NT2/D1 (cell line): ENCODE measurements around the gene PLXDC2.
A peak's percentile ranks its signal among the peaks of the same experiment; 100 is the strongest.

ENCODE experiments used
- DNase-seq: peaks from one replicate; pipeline ENCODE4 v3.0.0-alpha.2; 2011; ENCODE audit warnings: low read depth, low spot score
- H3K27me3 ChIP-seq: 2 replicates; pipeline ENCODE4 v1.6.0; 2011; ENCODE audit warnings: mild to moderate bottlenecking; ENCODE audit not compliant: insufficient read length, insufficient read depth
- H3K36me3 ChIP-seq: 2 replicates; pipeline ENCODE4 v1.6.1; 2011; ENCODE audit warnings: mild to moderate bottlenecking, low read length, mixed read lengths; ENCODE audit not compliant: insufficient read depth, insufficient read length
- H3K4me1 ChIP-seq: 2 replicates; pipeline ENCODE4 v1.5.1; 2011; ENCODE audit not compliant: insufficient read depth, insufficient read length
- H3K4me3 ChIP-seq: 2 replicates; pipeline ENCODE4 v1.5.1; 2011; ENCODE audit warnings: low read depth; ENCODE audit not compliant: insufficient read length
- H3K9ac ChIP-seq: 2 replicates; pipeline ENCODE4 v1.6.0; 2011; ENCODE audit warnings: low read depth; ENCODE audit not compliant: insufficient read length
- H3K9me3 ChIP-seq: 2 replicates; pipeline ENCODE4 v1.5.1; 2011; ENCODE audit warnings: mild to moderate bottlenecking, low read length; ENCODE audit not compliant: insufficient read depth
- SUZ12 ChIP-seq: IDR thresholded peaks from 2 replicates; pipeline ENCODE4 v1.6.1; 2011; ENCODE audit not compliant: insufficient read length, insufficient read depth; ENCODE audit errors: extremely low read depth
- YY1 ChIP-seq: IDR thresholded peaks from 2 replicates; pipeline ENCODE4 v1.6.1; 2011; ENCODE audit not compliant: insufficient read length, insufficient read depth
- ZNF274 ChIP-seq: IDR thresholded peaks from 2 replicates; pipeline ENCODE4 v1.6.1; 2011; ENCODE audit warnings: mild to moderate bottlenecking, low read depth, low read length

The PLXDC2 gene

GRCh38 chr10:19815731-19816410 lies 361 bp upstream of the PLXDC2 start:
- Histone ChIP-seq H3K4me3 (peak overlapping the region; percentile 77), H3K36me3 (no peaks in the 10 kb centered on the region), H3K27me3 (peaks cover 34% of the 10 kb centered on the region), H3K9ac (peak overlapping the region; percentile 85), H3K4me1 (no peaks in the 10 kb centered on the region), H3K9me3 (no peaks in the 10 kb centered on the region)
- DNase-seq: no peak
- TF ChIP-seq YY1 (no peak), SUZ12 (no peak), ZNF274 (no peak)

- H3K4me1 ChIP-seq: no peaks in the 10 kb centered on the region
- DNase-seq: no peak
- H3K9ac ChIP-seq: peak overlapping the region; percentile 85
- H3K36me3 ChIP-seq: no peaks in the 10 kb centered on the region
- TF ChIP-seq YY1: no peak
- TF ChIP-seq ZNF274: no peak
- no peak for TF ChIP-seq SUZ12
- H3K4me3 ChIP-seq: peak overlapping the region; percentile 77
- H3K27me3 ChIP-seq: peaks cover 34% of the 10 kb centered on the region
- H3K9me3 ChIP-seq: no peaks in the 10 kb centered on the region
Measured at GRCh38 chr10:19817231-19817933, 1.1 kb downstream of the PLXDC2 start.

GRCh38 chr10:19818876-19819275 lies 2.6 kb downstream of the PLXDC2 start:
- Histone ChIP-seq H3K36me3 (no peaks in the 10 kb centered on the region), H3K4me3 (no peak overlapping the region), H3K9me3 (no peaks in the 10 kb centered on the region), H3K9ac (no peak overlapping the region), H3K4me1 (no peaks in the 10 kb centered on the region), H3K27me3 (peaks cover 32% of the 10 kb centered on the region)
- no peak for DNase-seq
- TF ChIP-seq YY1 (no peak), SUZ12 (no peak), ZNF274 (no peak)

DNA sequence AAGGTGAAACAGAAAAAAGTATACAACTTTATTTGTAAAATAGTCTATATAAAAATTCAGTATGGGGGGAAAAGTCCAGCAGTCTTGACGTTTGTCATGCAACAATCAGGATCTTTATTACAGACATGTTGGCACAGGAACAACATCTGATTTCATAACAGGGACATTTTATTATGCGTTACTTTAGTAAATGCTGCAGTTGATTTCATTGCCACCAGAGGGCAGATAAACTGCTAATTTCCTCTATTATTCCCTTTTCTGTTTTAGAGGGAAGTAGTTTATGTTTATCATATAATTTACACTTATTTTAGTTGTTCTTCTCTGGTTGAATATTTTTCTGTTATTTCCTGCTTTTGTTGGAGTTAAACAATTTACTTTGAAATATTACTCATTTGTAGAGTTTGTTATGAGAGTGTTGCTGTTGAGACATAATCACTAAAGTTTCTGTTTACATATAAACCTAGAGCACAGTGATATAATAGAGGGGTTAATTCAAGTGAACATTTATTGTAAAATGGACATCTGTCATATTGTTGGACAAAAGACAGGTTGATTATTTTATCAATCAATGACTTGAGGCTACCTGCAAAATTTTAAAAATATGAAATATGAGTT lies 3.3 kb downstream of the PLXDC2 start:
- Histone ChIP-seq H3K9me3 (no peaks in the 10 kb centered on the region), H3K27me3 (peaks cover 25% of the 10 kb centered on the region), H3K4me1 (no peaks in the 10 kb centered on the region), H3K36me3 (no peaks in the 10 kb centered on the region), H3K9ac (no peak overlapping the region), H3K4me3 (no peak overlapping the region)
- TF ChIP-seq ZNF274 (no peak), SUZ12 (no peak)
- no peak for DNase-seq

GRCh38 chr10:19824381-19825342 lies 8.4 kb downstream of the PLXDC2 start:
- H3K9ac ChIP-seq: no peak overlapping the region
- H3K36me3 ChIP-seq: no peaks in the 10 kb centered on the region
- no peak for DNase-seq
- peaks cover 2% of the 10 kb centered on the region for H3K4me1 ChIP-seq
- TF ChIP-seq ZNF274: no peak
- TF ChIP-seq SUZ12: no peak
- TF ChIP-seq YY1: no peak
- H3K9me3 ChIP-seq: no peaks in the 10 kb centered on the region
- H3K4me3 ChIP-seq: no peak overlapping the region
- H3K27me3 ChIP-seq: no peaks in the 10 kb centered on the region

DNA sequence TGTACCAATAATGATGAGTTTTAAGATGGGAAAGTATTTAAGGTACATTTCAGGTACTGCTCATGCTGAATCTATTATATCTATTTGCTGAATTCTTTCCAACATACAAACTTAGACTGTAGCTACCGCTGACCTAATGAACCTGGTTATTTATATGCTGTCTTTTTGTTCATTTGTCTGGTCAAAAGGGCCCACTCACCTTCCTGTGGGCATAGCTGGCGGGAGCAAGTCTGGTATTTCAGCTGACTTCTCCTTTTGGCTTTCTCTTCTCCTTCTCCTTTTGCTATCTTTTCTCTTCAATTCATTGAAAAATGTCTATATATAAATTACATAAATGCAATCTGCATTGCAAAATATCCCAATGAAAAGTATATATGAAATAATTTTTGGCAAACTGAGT lies 9.5 kb downstream of the PLXDC2 start:
- Histone ChIP-seq H3K36me3 (no peaks in the 10 kb centered on the region), H3K4me3 (no peak overlapping the region)

More for the DNA sequence above, 9.5 kb downstream of the PLXDC2 start:
- H3K4me1 ChIP-seq: peaks cover 2% of the 10 kb centered on the region
- H3K9ac ChIP-seq: no peak overlapping the region
- DNase-seq: no peak
- no peak for TF ChIP-seq SUZ12
- TF ChIP-seq ZNF274: no peak
- TF ChIP-seq YY1: no peak
- no peaks in the 10 kb centered on the region for H3K27me3 ChIP-seq
- H3K9me3 ChIP-seq: no peaks in the 10 kb centered on the region
